Measurements from ENCODE around the gene RHOJ. TPM values are rescaled to one million over a fixed set of nuclear protein-coding genes. Genes with fewer than 3 reads are reported as not detected.

Gene RHOJ
- total and polyA plus RNA-seq, 2 of the 8 experiments (the other 6 are each of a cell fraction or from before 2014, with no cell fraction given), result 0.11 TPM; not detected in 1

DNA sequence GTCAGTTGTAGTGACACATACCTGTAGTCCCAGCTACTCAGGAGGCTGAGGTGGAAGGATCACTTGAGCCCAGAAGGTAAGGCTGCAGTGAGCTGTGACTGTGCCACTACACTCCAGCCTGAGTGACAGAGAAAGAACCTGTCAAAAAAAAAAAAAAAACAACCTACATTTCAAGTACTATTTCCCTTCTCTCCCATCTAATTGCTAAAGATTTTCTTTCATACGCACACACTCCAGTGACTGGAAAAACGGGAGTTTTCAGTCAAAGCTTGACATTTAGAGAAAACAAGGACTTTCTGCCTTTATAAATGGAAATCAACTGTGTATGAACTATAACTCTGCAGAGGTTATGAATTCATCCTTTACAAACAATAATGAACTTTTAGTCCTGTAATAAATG, 88.6 kb downstream of the RHOJ start:
- Histone ChIP-seq H4K5ac (ENCODE audit: insufficient read length, low read depth, low read length) (no peak overlapping the region), H3K79me1 (ENCODE audit: low read depth, low read length) (no peaks in the 10 kb centered on the region), H3K56ac (replicated peaks; ENCODE audit: insufficient read length, low read depth, low read length) (no peak overlapping the region), H3K79me2 (ENCODE audit: control insufficient read depth in 1 of 2, insufficient read depth in 2 of 2, low read length in 2 of 2) (no peaks in the 10 kb centered on the region), H3K23ac (ENCODE audit: insufficient read length) (no peak overlapping the region), H3K14ac (ENCODE audit: insufficient read length) (no peak overlapping the region), H2BK120ac (replicated peaks; ENCODE audit: low read depth, low read length) (no peak overlapping the region), H2BK12ac (ENCODE audit: low read depth, low read length) (no peak overlapping the region), H3K27ac (ENCODE audit: low read depth, low read length) (no peak overlapping the region), H3K9ac (replicated peaks in 1 of 4; ENCODE audit: extremely low read depth in 1 of 4, low read depth in 3 of 4, low read length in 3 of 4) (no peak overlapping the region), H3K4me2 (ENCODE audit: insufficient read depth in 1 of 2, low read depth in 2 of 2, low read length in 2 of 2) (no peak overlapping the region), H3K4me1 (replicated peaks in 1 of 4; ENCODE audit: control insufficient read depth in 3 of 4, insufficient read depth in 4 of 4, low read length in 3 of 4) (peaks cover 2 to 8% (median 3%) of the 10 kb centered on the region in 4 experiments; a peak in 5 of 7 replicates), H3K4me3 (ENCODE audit: extremely low read depth in 1 of 4, insufficient read depth in 2 of 4, low read depth in 3 of 4, low read length in 4 of 4) (no peak overlapping the region), H3K23me2 (ENCODE audit: low read depth, low read length) (no peaks in the 10 kb centered on the region), H3K9me3 (ENCODE audit: insufficient read depth in 2 of 2, low read depth in 1 of 2, low read length in 1 of 2) (no peaks in the 10 kb centered on the region), H4K8ac (ENCODE audit: extremely low read depth, insufficient read depth, low read length) (no peak overlapping the region), H2AK5ac (ENCODE audit: low read depth, low read length) (no peak overlapping the region), H4K20me1 (replicated peaks in 1 of 2; ENCODE audit: control insufficient read depth in 1 of 2, insufficient read depth in 2 of 2, low read length in 2 of 2) (no peaks in the 10 kb centered on the region), H3K36me3 (ENCODE audit: control insufficient read depth in 2 of 4, insufficient read depth in 4 of 4, low read length in 3 of 4) (no peaks in the 10 kb centered on the region), H3K27me3 (replicated peaks in 1 of 4; ENCODE audit: control insufficient read depth in 3 of 4, extremely low read depth in 1 of 4, insufficient read depth in 3 of 4, low read length in 3 of 4) (no peaks in the 10 kb centered on the region), H2AFZ (ENCODE audit: low read length) (no peak overlapping the region), H4K91ac (replicated peaks; ENCODE audit: insufficient read length, low read length) (no peak overlapping the region), H2BK20ac (ENCODE audit: low read length) (no peak overlapping the region), H3K18ac (ENCODE audit: extremely low read depth, low read length) (no peak overlapping the region), H2BK15ac (ENCODE audit: low read length) (no peak overlapping the region), H3K4ac (replicated peaks; ENCODE audit: insufficient read length, low read depth, low read length) (no peak overlapping the region), H2BK5ac (ENCODE audit: low read depth, low read length) (no peak overlapping the region)
- FAIRE-seq, result no peak
- DNase-seq (ENCODE audit: low read depth in 1 of 2, low spot score in 2 of 2), result no peak
- ChIA-PET POLR2A (ENCODE audit: partially characterized antibody) (no interaction called here), CTCF (ENCODE audit: partially characterized antibody) (interaction anchor here (0.6 to 1.4 kb wide), 2 partner anchors 14 to 15 kb away, joined by 3 to 4 read pairs; no protein-coding TSS in a partner anchor)
- WGBS, 2 experiments (ENCODE audit: extremely low coverage in 1 of 2, insufficient coverage in 1 of 2, insufficient read length in 1 of 2, insufficient replicate concordance in 2 of 2, low coverage in 1 of 2, low lambda C conversion rate in 2 of 2, missing lambda C conversion rate in 1 of 2), result 83% methylated on average over 2 of the region's 2 CpGs; no CpG with 5 or more reads in 1 of the 2 experiments
- no peak for TF ChIP-seq SP2 (IDR thresholded peaks at IDR 0.05; ENCODE audit: low read length)
- no peak for TF ChIP-seq NANOG (IDR thresholded peaks at IDR 0.05; ENCODE audit: insufficient read depth, low read depth, low read length, poor library complexity, severe bottlenecking)
- no peak for TF ChIP-seq ZNF274 (IDR thresholded peaks at IDR 0.05; ENCODE audit: borderline replicate concordance, extremely low read depth, low read length)
- no peak for TF ChIP-seq SRF (IDR thresholded peaks at IDR 0.05; ENCODE audit: low read depth, low read length)
- no peak for TF ChIP-seq EGR1 (IDR thresholded peaks at IDR 0.05; ENCODE audit: borderline replicate concordance, low read depth, low read length)
- no peak for TF ChIP-seq BRCA1 (IDR thresholded peaks at IDR 0.05; ENCODE audit: low read depth, low read length)
- TF ChIP-seq RAD21 (IDR thresholded peaks at IDR 0.05 in 1 of 2, conservative IDR thresholded peaks at IDR 0.05 in 1 of 2; ENCODE audit: low read depth in 2 of 2, low read length in 2 of 2), result no peak
- TF ChIP-seq JUN (IDR thresholded peaks at IDR 0.05; ENCODE audit: low read depth, low read length), result no peak

Measured in H1 (cell line).